SH-SY5Y (cell line): ENCODE measurements around the gene GSE1.

Source experiments
- GATA2 ChIP-seq: IDR thresholded peaks from 2 replicates; pipeline ENCODE4 v1.6.1; 2011; ENCODE audit warnings: mild to moderate bottlenecking, low read depth, low read length
- GATA3 ChIP-seq: IDR thresholded peaks from 2 replicates; pipeline ENCODE4 v1.6.1; 2011; ENCODE audit warnings: low read depth, mild to moderate bottlenecking, low read length, moderate library complexity

DNA sequence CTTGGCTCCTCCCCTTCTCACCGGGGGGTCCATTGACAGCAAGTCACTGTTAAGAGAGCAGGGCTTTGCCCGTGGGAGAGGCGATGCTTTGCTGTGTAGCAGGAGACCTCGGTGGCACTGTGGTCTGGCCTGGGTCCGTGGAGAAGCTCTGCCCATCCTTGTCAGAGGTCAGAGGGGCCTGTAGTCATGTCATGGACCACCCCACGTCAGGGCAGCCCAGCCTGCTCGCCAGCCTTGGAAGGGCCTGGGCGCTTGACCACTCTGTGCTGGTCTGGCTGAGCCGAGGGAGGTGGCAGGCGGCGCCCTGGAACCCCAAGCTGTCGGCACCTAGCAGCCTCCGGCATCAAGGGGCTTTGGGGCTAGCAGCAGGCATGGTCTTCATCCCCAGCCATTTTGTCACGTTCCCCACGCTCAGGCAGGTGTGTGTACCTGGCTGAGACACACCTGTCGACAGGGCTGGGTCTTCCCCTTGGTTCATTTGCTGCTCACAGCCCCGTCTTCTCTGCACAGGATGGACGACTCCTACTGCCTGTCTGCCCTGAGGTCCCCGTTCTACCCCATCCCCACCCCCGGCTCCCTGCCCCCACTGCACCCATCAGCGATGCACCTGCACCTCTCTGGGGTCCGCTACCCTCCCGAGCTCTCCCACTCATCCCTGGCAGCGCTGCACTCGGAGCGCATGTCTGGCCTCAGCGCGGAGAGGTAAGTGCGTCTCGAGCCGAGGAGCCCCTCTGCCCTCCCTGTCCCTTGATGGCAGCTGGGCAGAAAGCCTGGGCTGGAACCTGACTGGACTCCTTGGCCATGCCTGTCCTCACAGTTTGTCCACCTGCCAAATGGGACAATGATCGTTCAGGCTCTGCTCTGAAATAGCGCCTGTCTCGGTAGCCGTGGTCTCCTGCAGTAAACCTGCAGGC is 42.4 kb downstream of the GSE1 start:
- TF ChIP-seq GATA2 (no peak), GATA3 (no peak)
